Esophagus squamous epithelium (tissue), 4 donors: ENCODE data around the gene LHPP.

Experiments
- CTCF ChIP-seq, 6 experiments: fragments of 450-650 bp in 4 of 6; fragments of 200-600 bp in 2 of 6; sonication (generic) in 2 of 6; IDR thresholded peaks; one replicate each; pipeline ENCODE4 v1.5.1; 2016 to 2019; ENCODE audit warnings: antibody characterized with exemption in 6 of 6, mild to moderate bottlenecking in 4 of 6, moderate library complexity in 4 of 6
- POLR2A ChIP-seq, 4 donors: fragments of 450-650 bp; IDR thresholded peaks; one replicate each; pipeline ENCODE4 v1.6.1; 2017; ENCODE audit warnings: antibody characterized with exemption in 4 of 4, mild to moderate bottlenecking in 4 of 4, moderate library complexity in 3 of 4

- TF ChIP-seq POLR2A (IDR thresholded peaks at IDR 0.05) = no peak
- no peak for TF ChIP-seq CTCF (IDR thresholded peaks at IDR 0.05)
Observed at GRCh38 chr10:124430077-124430476, 31.5 kb upstream of the LHPP start.
